ENCODE results near the gene DUSP12. TPM values are rescaled to one million over a fixed set of nuclear protein-coding genes. Genes with fewer than 3 reads are reported as not detected.
A peak's percentile ranks its signal among the peaks of the same experiment; 100 is the strongest.

DUSP12 gene
- total and polyA plus RNA-seq, 9 of the 15 experiments (the other 6 are each of a cell fraction or from before 2014, with no cell fraction given), result 10.4 to 81.4 (median 43.6) TPM

DNA sequence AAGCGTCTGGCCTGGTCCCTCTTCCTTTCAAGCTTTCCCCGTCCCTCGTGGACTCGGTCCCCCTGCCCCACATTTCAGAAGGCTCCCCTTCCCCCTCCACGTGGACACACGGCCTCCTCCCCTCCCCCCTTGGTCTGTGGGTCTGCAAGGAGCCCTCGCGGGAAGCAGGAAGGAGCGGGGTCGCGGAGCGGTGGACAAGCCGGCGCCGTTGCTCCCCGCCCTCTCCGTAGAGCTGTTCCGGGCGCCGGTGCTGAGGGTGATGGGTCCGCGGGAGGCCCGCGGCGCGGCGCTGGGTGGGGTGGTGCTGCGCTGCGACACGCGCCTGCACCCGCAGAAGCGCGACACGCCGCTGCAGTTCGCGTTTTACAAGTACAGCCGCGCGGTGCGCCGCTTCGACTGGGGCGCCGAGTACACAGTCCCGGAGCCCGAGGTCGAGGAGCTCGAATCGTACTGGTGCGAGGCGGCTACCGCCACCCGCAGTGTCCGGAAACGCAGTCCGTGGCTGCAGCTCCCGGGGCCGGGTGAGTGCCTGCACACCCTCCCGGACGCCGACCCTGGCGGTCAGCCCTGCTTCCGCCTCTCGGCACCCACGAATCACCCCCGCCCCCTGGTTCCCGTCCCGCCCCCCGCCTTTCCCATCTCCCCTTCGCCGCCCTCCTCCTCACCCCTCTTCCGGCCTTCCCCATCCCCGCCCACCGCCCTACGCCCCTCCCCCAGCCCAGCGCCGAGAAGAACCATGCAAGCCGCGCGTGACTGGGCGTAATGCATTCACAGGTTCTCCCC, 22.9 kb upstream of the DUSP12 start (continued):
- no peak for TF ChIP-seq EZH2 (IDR thresholded peaks at IDR 0.05; ENCODE audit: borderline replicate concordance, low read depth, low read length)
- TF ChIP-seq TAF1 (IDR thresholded peaks at IDR 0.05; ENCODE audit: control insufficient read depth, extremely low read depth, insufficient read depth, low read length, severe bottlenecking), result peak; percentile 82
- no peak for TF ChIP-seq MTA2 (IDR thresholded peaks at IDR 0.05; ENCODE audit: low read depth)
- no peak for TF ChIP-seq CCNT2 (IDR thresholded peaks at IDR 0.05; ENCODE audit: borderline replicate concordance, extremely low read depth, insufficient read length, low read depth, low read length)
- TF ChIP-seq SNIP1 (IDR thresholded peaks at IDR 0.05; ENCODE audit: low read depth), result no peak
- peak; percentile 78; the same call in 1 of the 2 replicates for TF ChIP-seq ZBTB7A (IDR thresholded peaks at IDR 0.05; ENCODE audit: borderline replicate concordance, control insufficient read depth, low read depth, low read length)
- TF ChIP-seq RAD51 (IDR thresholded peaks at IDR 0.05; ENCODE audit: borderline replicate concordance, low read depth), result no peak
- peak; percentile 69 for TF ChIP-seq USF1 (CRISPR knock-in tag; IDR thresholded peaks at IDR 0.05)
- no peak for TF ChIP-seq HINFP (tag; conservative IDR thresholded peaks at IDR 0.05; ENCODE audit: low read depth)
- TF ChIP-seq XRCC3 (IDR thresholded peaks at IDR 0.05), result no peak
- TF ChIP-seq, protein P1, sequence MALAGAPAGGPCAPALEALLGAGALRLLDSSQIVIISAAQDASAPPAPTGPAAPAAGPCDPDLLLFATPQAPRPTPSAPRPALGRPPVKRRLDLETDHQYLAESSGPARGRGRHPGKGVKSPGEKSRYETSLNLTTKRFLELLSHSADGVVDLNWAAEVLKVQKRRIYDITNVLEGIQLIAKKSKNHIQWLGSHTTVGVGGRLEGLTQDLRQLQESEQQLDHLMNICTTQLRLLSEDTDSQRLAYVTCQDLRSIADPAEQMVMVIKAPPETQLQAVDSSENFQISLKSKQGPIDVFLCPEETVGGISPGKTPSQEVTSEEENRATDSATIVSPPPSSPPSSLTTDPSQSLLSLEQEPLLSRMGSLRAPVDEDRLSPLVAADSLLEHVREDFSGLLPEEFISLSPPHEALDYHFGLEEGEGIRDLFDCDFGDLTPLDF (CRISPR knock-in tag; IDR thresholded peaks at IDR 0.05), result no peak
- no peak for TF ChIP-seq ZNF3 (CRISPR knock-in tag; IDR thresholded peaks at IDR 0.05)
- TF ChIP-seq ZNF511 (CRISPR knock-in tag; IDR thresholded peaks at IDR 0.05), result no peak; the same call in 1 of the 2 replicates
- no peak for TF ChIP-seq ZBED1 (IDR thresholded peaks at IDR 0.05)
- TF ChIP-seq CBFA2T3 (IDR thresholded peaks at IDR 0.05), result no peak
- TF ChIP-seq NR2C2 (CRISPR knock-in tag; IDR thresholded peaks at IDR 0.05), result peak; percentile 79; the same call in 1 of the 2 replicates
- TF ChIP-seq NR2C2 (tag; IDR thresholded peaks at IDR 0.05), result peak; percentile 70
- no peak for TF ChIP-seq POLR3A (IDR thresholded peaks at IDR 0.05; ENCODE audit: borderline replicate concordance, extremely low read depth, insufficient read depth, insufficient read length)
- peak; percentile 89 for TF ChIP-seq SUPT5H (IDR thresholded peaks at IDR 0.05)
- no peak for TF ChIP-seq ZNF561 (CRISPR knock-in tag; conservative IDR thresholded peaks at IDR 0.05)
- peak; percentile 92 for TF ChIP-seq ERF (CRISPR knock-in tag; IDR thresholded peaks at IDR 0.05)
- peak; percentile 91 for TF ChIP-seq ZFX (CRISPR knock-in tag; IDR thresholded peaks at IDR 0.05)
- TF ChIP-seq TSC22D4 (tag; IDR thresholded peaks at IDR 0.05), result no peak
